ENCODE measurements around the gene ELAPOR1.

ELAPOR1 gene

GRCh38 chr1:109090196-109091077, 23.5 kb upstream of the ELAPOR1 start, which contains the start of gene TMEM167B:
Gene TMEM167B (plus strand): TSS chr1:109090764. CDS start chr1:109090873, 109 bp downstream.
- DNase-seq (ENCODE audit: low spot score): peak; percentile 85
- TF ChIP-seq, protein P1, sequence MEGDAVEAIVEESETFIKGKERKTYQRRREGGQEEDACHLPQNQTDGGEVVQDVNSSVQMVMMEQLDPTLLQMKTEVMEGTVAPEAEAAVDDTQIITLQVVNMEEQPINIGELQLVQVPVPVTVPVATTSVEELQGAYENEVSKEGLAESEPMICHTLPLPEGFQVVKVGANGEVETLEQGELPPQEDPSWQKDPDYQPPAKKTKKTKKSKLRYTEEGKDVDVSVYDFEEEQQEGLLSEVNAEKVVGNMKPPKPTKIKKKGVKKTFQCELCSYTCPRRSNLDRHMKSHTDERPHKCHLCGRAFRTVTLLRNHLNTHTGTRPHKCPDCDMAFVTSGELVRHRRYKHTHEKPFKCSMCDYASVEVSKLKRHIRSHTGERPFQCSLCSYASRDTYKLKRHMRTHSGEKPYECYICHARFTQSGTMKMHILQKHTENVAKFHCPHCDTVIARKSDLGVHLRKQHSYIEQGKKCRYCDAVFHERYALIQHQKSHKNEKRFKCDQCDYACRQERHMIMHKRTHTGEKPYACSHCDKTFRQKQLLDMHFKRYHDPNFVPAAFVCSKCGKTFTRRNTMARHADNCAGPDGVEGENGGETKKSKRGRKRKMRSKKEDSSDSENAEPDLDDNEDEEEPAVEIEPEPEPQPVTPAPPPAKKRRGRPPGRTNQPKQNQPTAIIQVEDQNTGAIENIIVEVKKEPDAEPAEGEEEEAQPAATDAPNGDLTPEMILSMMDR (IDR thresholded peaks at IDR 0.05; ENCODE audit: extremely low read depth, missing control alignments): no peak

DNA sequence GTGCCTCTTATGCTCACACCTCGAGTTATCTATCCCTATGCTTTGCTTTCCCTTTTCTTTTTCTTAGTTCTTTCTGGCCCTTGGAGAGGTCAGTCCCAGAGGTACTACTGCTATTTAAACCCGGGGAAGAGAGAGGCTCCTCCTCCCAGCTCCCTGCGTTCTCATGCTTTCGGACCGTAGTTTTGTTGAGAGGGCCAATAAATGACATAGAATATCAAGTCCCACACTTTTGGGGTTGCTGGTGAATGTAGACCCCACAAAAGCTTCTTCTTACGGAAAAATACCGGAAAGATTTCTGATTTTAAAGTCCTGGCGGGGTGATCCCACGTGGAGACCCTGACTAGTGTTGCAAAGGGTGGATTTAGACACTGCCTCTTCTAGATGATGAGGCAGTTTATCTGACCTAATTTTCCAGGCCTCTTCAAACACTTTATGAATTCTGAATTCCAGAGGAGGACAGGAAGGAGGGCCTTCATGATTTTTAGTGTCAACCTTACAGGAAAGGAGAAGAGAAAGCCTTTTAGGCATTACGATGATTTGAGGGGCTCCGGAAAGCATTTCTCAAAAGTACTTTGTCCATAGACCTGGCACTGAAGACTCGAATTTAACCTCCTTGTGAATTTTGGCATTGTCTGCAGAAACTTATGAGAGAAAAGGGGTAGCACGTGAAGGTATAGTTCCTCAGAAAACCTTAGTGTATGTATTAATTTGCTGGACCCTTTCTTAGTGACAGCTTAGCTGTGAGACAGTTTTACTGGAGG, 22.7 kb upstream of the ELAPOR1 start:
- no peak for DNase-seq (ENCODE audit: low spot score)
- TF ChIP-seq, protein P1 (IDR thresholded peaks at IDR 0.05; ENCODE audit: extremely low read depth, missing control alignments): no peak

- TF ChIP-seq, protein P1 (IDR thresholded peaks at IDR 0.05; ENCODE audit: extremely low read depth, missing control alignments): no peak
- no peak for DNase-seq (ENCODE audit: low spot score)
Measured at GRCh38 chr1:109091839-109092193, 22.1 kb upstream of the ELAPOR1 start.

- DNase-seq (ENCODE audit: low spot score): no peak
- TF ChIP-seq, protein P1 (IDR thresholded peaks at IDR 0.05; ENCODE audit: extremely low read depth, missing control alignments): no peak
Measured at GRCh38 chr1:109094377-109094803, 19.5 kb upstream of the ELAPOR1 start.

GRCh38 chr1:109094871-109095270, 19.0 kb upstream of the ELAPOR1 start:
- TF ChIP-seq, protein P1 (IDR thresholded peaks at IDR 0.05; ENCODE audit: extremely low read depth, missing control alignments): no peak
- no peak for DNase-seq (ENCODE audit: low spot score)

DNA sequence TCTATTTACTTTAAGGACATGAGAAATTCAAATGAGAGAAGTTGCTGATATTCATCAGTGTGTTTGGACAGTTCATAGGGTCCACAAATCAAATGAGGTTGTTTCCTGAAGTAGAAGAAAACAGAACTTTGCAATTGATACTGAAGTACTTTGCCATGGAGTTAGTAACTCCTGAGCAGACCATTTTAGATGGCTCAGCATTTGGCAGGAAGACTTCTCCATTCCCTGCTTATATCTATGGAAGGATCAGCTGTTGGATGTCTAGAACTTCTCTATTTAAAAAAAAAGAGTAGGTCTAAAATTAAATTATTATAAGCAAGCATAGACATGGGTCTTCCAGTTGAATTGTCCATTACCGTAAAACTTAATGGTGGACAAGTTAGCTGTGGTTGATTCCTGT, 18.3 kb upstream of the ELAPOR1 start:
- DNase-seq (ENCODE audit: low spot score): no peak
- TF ChIP-seq, protein P1 (IDR thresholded peaks at IDR 0.05; ENCODE audit: extremely low read depth, missing control alignments): no peak

DNA sequence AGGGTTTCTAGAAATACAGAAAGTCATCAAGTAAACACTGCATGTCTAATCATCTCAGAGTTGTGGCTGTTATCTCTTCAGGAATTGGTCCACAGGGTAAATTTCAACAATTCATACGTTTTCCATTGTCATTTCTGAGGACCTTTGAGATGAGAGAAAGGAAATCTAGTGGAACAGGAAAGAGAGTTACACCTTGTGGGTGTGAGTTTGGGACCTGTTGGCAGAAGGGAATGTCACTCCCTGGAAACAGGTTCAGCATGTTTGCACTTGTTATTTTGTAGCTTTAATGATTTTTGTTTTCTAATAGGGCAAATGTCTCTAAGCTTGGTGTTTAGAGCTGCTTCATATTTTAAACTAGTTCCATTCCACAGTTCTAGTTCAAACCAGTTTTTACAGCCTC, 17.8 kb upstream of the ELAPOR1 start:
- no peak for DNase-seq (ENCODE audit: low spot score)
- TF ChIP-seq, protein P1 (IDR thresholded peaks at IDR 0.05; ENCODE audit: extremely low read depth, missing control alignments): no peak
